ENCODE data around the gene OOSP4B. TPM values are rescaled to one million over a fixed set of nuclear protein-coding genes. Genes with fewer than 3 reads are reported as not detected.
"Not testable (repeated sequence)": the region's sequence is repeated elsewhere in the genome, so short reads cannot be mapped to it uniquely, and the experiment has no call there.

The OOSP4B gene
- not detected in 2 replicates for total RNA-seq (2014; rRNA removed; shearing (Covaris generic))

DNA sequence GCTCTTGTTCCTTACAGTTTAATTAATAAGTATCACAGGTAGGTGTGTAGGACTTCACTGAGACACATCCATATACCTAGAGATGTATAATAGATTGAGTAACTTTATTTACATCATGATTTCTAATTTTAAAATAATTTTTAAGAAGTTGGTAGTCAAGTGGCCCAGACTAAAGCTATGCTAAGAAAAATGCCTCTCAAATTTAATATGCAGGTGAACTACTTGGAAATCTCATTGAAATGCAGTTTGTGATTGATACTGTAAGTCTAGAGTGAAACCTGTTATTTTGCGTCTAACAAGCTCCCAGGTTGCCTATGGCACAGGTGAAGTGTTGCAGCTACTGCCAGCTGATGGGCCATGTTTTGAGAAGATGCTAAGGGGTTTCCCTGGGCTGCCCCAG, at the start of gene OOSP4B:
TSS of gene OOSP4B (plus strand) at position 301 of the 400 bp plus-strand sequence.
- no peak for DNase-seq (ENCODE audit: low spot score)

DNA sequence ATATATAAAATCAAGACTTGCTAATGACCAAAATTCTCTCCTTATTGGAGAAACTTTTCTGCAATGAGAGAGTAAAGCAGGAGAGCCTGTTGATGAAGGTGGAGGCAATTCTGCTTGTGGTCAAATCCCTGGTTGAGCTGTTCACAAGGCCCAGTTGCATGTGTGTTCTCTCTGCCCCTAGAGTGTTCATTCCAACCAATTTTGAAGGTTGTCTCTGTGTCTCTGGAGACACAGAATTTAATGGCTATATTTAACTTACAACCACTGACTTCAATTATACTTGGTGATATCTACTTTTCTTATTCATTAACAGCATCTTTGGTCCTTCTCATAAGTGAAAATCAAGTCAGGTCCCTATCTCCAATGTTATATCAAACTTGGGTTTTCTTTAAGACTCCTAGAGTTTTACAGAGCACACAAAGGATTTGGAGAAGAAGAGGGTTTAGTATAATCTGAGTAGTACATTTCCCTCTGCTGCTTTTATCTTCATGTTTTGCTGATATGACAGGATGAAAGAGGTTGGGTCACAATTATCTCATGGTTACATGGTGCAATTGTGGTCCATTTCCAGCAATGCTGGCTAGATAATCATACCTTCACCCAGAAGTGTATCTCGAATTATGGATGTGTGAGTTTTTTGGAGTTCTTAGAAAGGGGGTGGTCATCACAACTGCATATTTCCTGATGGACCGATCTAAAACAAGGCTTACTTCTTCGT, 49.1 kb upstream of the OOSP4B start:
- no peak for DNase-seq (ENCODE audit: low spot score)

DNA sequence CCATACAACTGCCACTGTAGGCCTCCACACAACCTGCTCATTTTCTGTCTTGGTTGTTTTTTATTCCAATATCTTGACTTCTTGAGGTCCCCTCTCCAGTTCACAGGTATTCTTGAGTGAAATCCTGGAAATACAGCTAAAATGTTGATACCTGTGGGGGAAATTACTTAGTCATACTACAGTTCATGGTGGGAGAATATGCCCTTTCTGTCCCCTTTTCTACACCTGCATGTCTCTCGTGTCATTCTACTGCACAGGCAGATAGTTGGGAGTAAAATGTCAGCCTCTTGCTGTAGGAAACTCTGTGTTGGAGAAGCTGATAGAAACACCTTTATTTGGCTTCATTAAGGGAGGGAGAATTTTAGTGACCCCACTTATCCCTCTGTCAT, 48.6 kb upstream of the OOSP4B start:
- no peak for DNase-seq (ENCODE audit: low spot score)

DNA sequence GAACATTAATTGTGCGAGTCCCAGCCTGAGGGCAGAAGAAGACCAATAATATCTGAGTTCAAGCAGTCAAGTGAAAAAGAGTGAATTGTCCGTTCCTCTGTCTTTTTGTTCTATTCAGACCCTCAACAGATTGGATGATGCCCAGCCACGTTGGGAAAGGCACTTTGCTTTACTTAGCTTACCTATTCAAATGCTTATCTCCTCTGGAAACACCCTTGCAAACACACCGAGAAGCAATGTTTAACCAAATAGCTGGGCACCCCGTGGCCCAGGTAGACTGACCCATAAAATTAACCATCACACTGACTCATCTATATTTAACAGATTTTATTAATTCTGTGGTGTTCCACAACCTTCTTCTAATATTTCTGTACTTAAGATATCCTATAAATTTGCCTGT, 43.9 kb upstream of the OOSP4B start:
- DNase-seq (ENCODE audit: low spot score): no peak

DNA sequence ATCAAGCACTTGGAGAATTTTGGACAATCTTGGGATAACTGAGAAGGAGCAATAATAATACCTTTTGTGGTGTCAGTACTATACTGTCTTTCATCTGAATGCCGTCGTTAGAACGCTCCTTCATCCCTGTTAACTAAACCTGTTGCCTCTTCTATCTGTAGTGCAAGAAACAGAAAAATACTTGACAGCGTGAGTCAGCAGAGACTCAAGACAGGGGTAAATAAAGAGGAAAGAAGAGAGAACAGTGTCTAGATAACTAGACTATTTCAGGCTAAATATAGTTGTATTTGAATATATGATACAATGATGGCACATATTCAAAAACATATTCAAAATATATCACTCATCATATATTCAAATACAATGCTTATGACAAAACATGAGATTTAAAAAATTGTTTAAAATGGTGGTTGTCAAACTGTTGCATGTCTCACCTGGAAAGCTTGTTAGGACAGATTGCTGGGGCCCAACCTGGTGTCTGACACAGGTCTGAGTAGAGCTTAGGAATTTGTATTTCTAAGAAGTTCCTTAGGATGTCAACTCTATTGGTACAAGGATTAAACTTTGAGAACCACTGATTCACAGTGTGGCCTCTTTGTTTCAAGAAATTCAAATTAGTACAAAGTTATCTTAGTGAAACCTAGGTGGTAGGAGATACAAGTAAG, 35.7 kb upstream of the OOSP4B start:
- no peak for DNase-seq (ENCODE audit: low spot score)

DNA sequence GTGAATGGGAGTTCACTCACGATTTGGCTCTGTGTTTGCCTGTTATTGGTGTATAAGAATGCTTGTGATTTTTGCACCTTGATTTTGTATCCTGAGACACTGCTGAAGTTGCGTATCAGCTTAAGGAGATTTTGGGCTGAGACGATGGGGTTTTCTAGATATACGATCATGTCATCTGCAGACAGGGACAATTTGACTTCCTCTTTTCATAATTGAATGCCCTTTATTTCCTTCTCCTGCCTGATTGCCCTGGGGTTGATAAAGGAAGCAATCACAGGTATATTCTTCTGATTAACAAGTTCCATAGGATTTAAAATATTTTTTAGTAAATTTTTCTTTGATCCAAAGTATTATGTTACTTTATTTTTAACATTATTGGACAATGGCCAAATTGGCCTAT, 34.9 kb upstream of the OOSP4B start:
- not testable (repeated sequence) for DNase-seq (ENCODE audit: low spot score)

DNA sequence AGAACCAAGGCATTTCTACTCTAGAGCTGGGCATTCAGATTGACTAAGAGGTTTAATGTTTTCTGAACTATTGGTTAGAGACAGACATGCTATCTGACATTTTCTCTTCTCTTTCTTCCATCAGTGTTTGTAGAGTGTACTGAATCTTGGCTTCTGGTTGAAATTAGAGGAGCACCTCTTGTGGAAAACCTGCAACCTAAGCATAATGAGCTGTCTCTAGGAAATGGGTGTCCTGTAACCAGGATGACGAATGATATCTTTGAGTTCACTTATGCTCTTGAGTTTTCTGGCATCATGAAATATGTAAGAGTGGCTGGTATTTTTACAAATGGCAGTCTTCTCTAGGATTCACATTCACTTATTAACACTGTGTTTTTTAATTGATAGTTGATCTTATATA, 33.8 kb upstream of the OOSP4B start:
- no peak for DNase-seq (ENCODE audit: low spot score)

DNA sequence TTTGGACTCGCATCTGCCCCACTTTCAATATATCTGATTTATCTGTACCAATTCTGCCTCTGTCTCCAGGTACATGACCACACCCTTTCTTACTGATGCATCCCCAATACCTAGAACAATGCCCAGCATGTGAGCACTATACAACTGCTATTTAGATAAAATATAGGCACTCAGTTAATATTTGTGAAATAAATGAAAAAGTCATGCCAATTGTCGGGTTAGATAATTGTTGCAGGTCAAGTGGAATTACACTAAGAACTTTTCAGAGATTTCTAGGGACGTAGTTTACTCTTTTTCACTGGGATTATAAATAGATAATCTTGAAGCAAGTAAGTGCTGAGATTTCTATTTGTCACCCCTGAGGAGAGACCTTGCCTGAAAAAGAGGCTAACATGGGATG, 32.6 kb upstream of the OOSP4B start:
- no peak for DNase-seq (ENCODE audit: low spot score)

DNA sequence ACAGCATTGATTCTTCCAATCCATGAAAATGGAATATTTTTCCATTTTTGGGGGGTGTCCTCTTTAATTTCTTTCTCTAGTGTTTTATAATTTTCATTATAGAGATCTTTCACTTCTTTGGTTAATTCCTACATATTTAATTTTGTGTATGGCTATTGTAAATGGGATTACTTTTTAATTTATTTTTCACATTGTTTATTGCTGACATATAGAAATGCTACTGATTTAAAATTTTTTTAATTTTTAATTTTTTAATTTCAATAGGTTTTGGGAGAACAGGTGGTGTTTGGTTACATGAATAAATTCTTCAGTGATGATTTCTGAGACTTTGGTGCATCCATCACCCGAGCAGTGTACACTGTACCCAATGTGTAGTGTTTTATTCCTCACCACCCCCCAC, 26.6 kb upstream of the OOSP4B start:
- DNase-seq (ENCODE audit: low spot score): no peak

DNA sequence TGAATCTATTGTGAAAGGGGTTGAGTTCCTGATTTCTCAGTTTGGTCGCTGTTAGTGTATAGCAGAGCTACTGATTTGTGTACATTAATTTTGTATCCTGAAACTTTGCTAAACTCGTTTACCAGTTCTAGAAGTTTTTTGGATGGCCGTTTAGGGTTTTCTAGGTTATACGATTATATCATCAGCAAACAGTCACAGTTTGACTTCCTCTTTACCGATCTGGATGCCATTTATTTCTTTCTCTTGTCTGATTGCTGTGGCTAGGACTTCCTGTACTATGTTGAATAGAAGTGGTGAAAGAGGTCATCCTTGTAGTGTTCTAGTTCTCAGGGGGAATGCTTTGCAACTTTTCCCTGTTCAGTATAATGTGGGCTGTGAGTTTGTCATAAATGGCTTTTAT, 24.6 kb upstream of the OOSP4B start:
- no peak for DNase-seq (ENCODE audit: low spot score)

DNA sequence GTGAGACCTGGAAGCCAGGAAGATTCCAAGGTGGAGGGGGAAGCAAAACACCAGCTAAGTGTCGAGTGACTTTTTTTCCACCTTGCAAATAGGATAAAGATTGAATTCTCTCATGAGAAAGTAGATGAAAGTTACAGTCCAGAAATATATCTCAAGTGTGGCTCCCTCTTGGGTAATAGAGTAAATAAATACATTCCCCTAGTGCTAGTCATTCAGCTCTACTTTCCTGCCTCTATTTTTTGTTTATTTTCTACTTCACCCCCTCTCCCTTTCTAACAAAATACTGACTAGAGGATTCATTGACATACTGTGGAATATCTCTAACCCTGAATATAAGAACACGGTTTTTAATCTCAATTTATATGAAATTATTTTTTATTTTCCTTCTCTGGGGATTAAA, 19.2 kb upstream of the OOSP4B start:
- DNase-seq (ENCODE audit: low spot score): no peak

DNA sequence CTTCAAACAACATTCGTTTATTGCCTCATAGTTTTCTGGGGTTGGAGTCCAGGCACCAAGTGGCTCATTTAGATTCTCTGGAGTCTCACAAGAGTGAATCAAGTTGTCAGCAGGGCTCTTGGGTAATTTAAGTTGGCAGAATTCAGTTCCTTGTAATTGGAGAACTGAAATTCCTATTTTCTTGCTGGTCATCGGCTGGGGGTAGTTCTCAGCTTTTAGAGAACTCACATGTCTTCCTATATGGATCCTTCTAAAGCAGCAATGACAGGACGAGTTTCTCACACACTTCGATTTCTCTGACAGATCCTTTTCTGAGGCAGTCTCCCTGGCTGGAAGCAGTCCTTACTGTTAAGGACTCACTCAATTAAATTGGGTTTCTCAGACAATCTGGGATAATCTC, 17.3 kb upstream of the OOSP4B start:
- no peak for DNase-seq (ENCODE audit: low spot score)

DNA sequence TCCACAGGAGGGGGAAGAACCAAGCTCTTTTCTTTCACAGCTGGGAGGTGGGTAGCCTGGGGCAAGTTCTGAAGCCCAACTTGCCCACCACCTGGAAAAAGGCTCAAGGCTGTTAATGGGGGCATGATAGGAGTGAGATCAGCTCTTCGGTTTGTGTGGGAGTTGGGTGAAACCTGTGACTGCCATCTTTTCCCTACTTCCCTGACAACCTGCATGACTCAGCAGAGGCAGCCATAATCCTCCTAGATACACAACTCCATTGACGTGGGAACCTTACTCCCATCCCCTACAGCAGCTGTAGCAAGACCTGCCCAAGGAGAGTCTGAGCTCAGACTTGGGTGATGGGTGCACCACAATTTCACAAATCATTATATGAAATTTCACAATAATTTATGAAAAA, 13.3 kb upstream of the OOSP4B start:
- no peak for DNase-seq (ENCODE audit: low spot score)

DNA sequence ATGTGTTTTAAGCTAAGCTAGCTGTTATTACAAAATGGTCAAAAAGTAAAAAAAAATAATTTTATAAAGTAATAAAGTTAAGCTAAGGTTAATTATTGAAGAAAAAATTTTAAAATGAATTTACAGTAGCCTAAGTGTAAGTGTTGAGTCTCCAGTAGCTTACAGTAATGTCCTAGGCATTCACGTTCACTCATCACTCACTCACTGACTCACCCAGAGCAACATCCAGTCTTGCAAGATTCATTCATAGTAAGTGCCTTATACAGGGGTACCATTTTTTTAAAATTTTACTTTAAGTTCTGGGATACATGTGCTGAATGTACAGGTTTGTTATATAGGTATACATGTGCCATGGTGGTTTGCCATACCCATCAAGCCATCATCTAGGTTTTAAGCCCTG, 11.6 kb upstream of the OOSP4B start:
- no peak for DNase-seq (ENCODE audit: low spot score)

DNA sequence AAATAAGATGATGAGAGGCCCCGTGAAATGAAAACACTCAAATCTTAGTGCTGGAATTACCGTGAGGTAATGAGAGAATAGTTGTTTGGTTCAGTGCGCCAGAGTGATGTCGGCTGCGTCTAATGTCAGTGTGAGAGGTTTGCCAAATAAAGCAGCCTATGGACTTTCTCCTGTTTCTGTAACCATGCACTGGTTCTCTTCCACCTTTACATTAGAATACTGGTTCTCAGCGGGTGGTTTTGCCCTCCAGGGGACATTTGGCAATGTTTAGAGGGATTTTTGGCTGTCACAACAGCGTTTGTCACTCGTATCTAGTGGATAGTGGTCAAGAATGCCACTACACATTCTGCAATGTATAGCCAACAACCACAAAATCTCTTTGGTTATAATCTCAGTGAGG, 1.1 kb downstream of the OOSP4B start:
- DNase-seq (ENCODE audit: low spot score): no peak

DNA sequence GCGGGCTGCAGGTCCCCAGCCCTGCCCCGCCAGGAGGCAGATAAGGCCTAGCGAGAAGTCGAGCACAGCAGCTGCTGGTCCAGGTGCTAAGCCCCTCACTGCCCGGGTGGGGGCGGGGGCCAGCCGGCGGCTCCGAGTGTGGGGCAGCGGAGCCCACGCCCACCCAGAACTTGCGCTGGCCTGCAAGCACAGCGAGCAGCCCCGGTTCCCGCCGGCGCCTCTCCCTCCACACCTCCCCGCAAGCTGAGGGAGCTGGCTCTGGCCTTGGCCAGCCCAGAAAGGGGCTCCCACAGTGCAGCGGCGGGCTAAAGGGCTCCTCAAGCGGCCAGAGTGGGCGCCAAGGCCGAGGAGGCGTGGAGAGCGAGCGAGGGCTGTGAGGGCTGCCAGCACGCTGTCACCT, 3.4 kb downstream of the OOSP4B start:
- not testable (repeated sequence) for DNase-seq (ENCODE audit: low spot score)

DNA sequence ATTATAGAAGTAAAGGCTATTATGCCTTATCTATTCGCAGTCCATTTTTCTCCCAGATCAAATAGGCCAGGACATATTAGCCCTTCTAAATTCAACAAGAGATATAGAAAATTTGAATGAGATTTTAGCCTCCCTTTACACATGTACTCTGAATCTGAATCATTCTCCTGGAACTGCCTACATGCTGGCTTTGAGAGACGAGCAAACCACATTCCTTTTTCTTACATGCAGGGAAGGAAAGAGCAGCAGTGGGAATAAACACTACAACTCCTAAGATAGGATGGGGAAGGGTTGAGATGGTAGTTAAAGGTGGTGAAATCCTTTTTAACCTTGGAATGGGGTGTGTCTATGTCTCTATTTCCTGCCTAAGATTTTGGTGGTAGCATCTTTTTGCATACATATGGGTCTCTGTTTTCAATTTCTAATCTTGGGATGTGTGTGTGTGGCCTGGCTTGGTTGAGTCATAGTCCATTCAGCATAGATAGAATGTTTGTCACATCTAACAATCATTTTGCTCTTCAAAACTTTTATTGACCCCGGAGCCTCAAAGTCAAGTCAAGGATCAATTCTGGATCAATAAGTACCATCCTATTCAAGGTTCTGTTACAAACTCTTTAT, 12.1 kb downstream of the OOSP4B start:
- no peak for DNase-seq (ENCODE audit: low spot score)

DNA sequence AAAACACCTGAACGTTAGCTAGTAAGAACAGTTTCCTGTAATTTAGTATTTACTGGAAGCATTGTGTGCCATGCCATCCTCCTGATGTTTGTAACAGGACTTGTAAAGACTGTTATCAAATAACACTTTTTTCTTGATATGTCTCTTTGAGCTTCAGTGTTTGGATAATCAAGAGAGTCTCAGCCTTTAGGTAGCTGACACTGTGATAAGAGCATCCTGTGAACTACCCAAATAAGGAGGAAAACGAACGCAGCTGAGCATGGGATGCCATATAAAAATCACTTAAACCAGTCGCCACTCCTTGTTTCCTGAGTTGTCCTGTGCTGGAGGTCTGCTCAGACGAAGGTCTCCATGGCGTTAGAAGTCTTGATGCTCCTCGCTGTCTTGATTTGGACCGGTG, 23.1 kb downstream of the OOSP4B start, which contains the start of gene OOSP2:
TSS of gene OOSP2 (plus strand) at position 301 of the 400 bp plus-strand sequence. CDS start at position 352, 51 bp downstream.
- no peak for DNase-seq (ENCODE audit: low spot score)

DNA sequence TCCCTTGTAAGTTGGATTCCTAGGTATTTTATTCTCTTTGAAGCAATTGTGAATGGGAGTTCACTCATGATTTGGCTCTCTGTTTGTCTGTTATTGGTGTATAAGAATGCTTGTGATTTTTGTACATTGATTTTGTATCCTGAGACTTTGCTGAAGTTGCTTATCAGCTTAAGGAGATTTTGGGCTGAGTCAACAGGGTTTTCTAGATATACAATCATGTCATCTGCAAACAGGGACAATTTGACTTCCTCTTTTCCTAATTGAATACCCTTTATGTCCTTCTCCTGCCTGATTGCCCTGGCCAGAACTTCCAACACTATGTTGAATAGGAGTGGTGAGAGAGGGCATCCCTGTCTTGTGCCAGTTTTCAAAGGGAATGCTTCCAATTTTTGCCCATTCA, 33.4 kb downstream of the OOSP4B start:
- DNase-seq (ENCODE audit: low spot score): not testable (repeated sequence)

DNA sequence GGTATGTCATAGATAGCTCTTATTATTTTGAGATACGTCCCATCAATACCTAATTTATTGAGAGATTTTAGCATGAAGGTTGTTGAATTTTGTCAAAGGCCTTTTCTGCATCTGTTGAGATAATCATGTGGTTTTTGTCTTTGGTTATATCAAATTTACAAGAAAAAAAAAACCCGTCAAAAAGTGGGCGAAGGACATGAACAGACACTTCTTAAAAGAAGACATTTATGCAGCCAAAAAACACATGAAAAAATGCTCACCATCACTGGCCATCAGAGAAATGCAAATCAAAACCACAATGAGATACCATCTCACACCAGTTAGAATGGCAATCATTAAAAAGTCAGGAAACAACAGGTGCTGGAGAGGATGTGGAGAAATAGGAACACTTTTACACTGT, 33.9 kb downstream of the OOSP4B start:
- DNase-seq (ENCODE audit: low spot score): not testable (repeated sequence)

DNA sequence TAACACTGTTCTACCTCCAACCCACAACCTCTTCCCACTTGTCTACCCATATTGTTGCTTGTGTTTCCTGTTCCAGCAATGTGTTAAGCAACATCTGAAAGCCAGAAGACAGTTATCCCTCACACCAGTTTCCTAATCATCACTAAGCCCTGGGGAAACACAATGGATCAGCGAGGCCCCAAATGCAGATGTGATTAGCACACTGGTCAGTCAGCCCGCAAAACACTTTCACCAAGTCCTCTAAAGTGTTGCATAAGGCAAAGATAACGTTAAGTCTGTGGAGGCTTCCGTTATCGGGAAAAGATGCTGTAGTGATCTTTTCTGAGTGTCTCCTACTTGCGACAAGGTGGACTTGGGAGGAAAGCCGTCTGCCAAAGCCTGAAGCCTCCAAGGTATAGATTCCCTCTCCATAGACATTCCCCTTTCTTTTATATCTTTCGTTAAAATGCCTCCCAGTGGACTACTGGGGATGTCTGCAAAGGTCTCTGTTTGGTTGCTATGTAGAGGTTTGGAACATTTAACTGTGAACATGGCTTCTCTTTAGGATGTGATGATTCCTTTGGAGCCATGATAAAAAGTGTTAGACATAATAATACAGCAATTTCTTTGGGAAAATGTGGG, 39.5 kb downstream of the OOSP4B start, which contains the start of gene MS4A3:
TSS of gene MS4A3 (plus strand) at position 317 of the 621 bp plus-strand sequence. CDS start 4,496 bp downstream, outside the sequence.
- DNase-seq (ENCODE audit: low spot score): no peak

DNA sequence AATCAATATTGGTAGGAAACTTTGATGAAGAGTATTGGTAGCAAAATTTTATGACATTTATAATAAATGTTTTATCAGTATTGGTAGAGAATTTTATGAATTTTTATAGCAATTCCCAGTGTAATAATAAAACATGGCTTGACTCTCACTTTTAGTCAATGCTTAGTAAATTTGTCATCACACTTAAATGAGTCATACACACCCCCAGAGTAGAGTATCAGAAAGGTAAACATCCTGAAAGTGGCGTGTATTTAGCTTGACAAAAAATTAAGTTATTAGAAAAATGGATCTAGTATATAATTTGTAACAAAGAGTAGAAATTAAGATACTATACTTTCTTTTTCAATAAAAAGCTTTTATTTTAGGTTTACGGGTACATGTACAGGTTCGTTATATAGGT, 42.1 kb downstream of the OOSP4B start:
- no peak for DNase-seq (ENCODE audit: low spot score)

Measured in HT-29 (cell line).